Esophagus squamous epithelium (tissue), 4 donors: ENCODE results near the gene PTPRN2.

Source experiments
- POLR2A ChIP-seq, 4 donors: fragments of 450-650 bp; IDR thresholded peaks; one replicate each; pipeline ENCODE4 v1.6.1; 2017; ENCODE audit warnings: antibody characterized with exemption in 4 of 4, mild to moderate bottlenecking in 4 of 4, moderate library complexity in 3 of 4
- TF ChIP-seq, protein P1 (sequence below), 6 experiments: fragments of 450-650 bp in 4 of 6; fragments of 200-600 bp in 2 of 6; sonication (generic) in 2 of 6; IDR thresholded peaks; one replicate each; pipeline ENCODE4 v1.5.1; 2016 to 2019; ENCODE audit warnings: antibody characterized with exemption in 6 of 6, mild to moderate bottlenecking in 4 of 6, moderate library complexity in 4 of 6

DNA sequence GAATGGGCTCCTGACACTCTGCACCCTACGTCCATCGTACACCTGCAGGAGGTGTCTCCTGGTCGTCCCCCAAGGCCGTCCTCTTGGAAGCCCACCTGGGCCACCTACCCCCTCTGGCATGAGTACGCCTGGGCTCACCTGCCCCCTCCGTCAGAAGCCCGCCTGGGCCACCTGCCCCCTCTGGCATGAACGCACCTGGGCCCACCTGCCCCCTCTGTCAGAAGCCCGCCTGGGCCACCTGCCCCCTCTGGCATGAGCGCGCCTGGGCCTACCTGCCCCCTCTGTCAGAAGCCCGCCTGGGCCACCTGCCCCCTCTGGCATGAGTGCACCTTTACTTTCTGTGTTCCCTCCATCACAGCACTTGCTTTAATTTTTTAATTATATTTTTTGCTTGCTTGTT, 401.2 kb downstream of the PTPRN2 start:
- TF ChIP-seq, protein P1, sequence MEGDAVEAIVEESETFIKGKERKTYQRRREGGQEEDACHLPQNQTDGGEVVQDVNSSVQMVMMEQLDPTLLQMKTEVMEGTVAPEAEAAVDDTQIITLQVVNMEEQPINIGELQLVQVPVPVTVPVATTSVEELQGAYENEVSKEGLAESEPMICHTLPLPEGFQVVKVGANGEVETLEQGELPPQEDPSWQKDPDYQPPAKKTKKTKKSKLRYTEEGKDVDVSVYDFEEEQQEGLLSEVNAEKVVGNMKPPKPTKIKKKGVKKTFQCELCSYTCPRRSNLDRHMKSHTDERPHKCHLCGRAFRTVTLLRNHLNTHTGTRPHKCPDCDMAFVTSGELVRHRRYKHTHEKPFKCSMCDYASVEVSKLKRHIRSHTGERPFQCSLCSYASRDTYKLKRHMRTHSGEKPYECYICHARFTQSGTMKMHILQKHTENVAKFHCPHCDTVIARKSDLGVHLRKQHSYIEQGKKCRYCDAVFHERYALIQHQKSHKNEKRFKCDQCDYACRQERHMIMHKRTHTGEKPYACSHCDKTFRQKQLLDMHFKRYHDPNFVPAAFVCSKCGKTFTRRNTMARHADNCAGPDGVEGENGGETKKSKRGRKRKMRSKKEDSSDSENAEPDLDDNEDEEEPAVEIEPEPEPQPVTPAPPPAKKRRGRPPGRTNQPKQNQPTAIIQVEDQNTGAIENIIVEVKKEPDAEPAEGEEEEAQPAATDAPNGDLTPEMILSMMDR (IDR thresholded peaks at IDR 0.05) = no peak
- TF ChIP-seq POLR2A (IDR thresholded peaks at IDR 0.05) = no peak
